GM23338 (cell line): ENCODE data around the gene PRPF4. TPM values are rescaled to one million over a fixed set of nuclear protein-coding genes. Genes with fewer than 3 reads are reported as not detected.

Source experiments
- ATAC-seq: fragments of 200-7000 bp; cut with Tn5 transposase; 3 replicates; pipeline ENCODE4 v1.9.1; 2020
- DNase-seq: peaks from one replicate; pipeline ENCODE4 v3.0.0-alpha.2; 2015; ENCODE audit warnings: low spot score
- H2AFZ ChIP-seq: fragments of 200-600 bp; sonication (generic); 2 replicates; pipeline ENCODE4 v1.8.0; 2016; ENCODE audit warnings: antibody characterized with exemption, mild to moderate bottlenecking, moderate library complexity
- H3F3A ChIP-seq: fragments of 200-600 bp; sonication (generic); replicated peaks from 2 replicates; pipeline ENCODE4 v1.8.0; 2017; ENCODE audit warnings: antibody characterized with exemption, mixed run types, low read depth
- H3K27ac ChIP-seq: fragments of 200-600 bp; sonication (generic); 2 replicates; pipeline ENCODE4 v1.6.1; 2016; ENCODE audit warnings: low read depth
- H3K27me3 ChIP-seq: fragments of 200-600 bp; sonication (generic); 2 replicates; pipeline ENCODE4 v1.8.0; 2016; ENCODE audit warnings: mild to moderate bottlenecking, mixed run types, moderate library complexity; ENCODE audit not compliant: insufficient read depth
- H3K36me3 ChIP-seq: fragments of 200-600 bp; sonication (generic); 2 replicates; pipeline ENCODE4 v1.8.0; 2016; ENCODE audit warnings: mild to moderate bottlenecking; ENCODE audit not compliant: insufficient read depth
- H3K4me1 ChIP-seq: fragments of 200-600 bp; sonication (generic); 2 replicates; pipeline ENCODE4 v1.8.0; 2016; ENCODE audit warnings: mild to moderate bottlenecking, moderate library complexity; ENCODE audit not compliant: insufficient read depth
- H3K4me2 ChIP-seq: fragments of 200-600 bp; sonication (generic); 2 replicates; pipeline ENCODE4 v1.7.1; 2017; ENCODE audit warnings: mixed run types
- H3K4me3 ChIP-seq: fragments of 200-600 bp; sonication (generic); 2 replicates; pipeline ENCODE4 v1.6.1; 2016; ENCODE audit warnings: mixed run types
- H3K79me2 ChIP-seq: fragments of 200-600 bp; sonication (generic); replicated peaks from 2 replicates; pipeline ENCODE4 v1.8.0; 2017; ENCODE audit warnings: mild to moderate bottlenecking; ENCODE audit not compliant: insufficient read depth
- H3K9me2 ChIP-seq: fragments of 200-600 bp; sonication (generic); 2 replicates; pipeline ENCODE4 v1.8.0; 2017; ENCODE audit not compliant: insufficient read depth
- H4K20me1 ChIP-seq: fragments of 200-600 bp; sonication (generic); replicated peaks from 2 replicates; pipeline ENCODE4 v1.8.0; 2017; ENCODE audit warnings: mild to moderate bottlenecking; ENCODE audit not compliant: insufficient read depth
- H3K27ac Mint-ChIP-seq: 2 replicates; pipeline ENCODE4 v1.8.0; 2020; ENCODE audit warnings: inconsistent platforms, mild to moderate bottlenecking, moderate library complexity, mixed read lengths
- H3K27me3 Mint-ChIP-seq: 3 replicates; pipeline ENCODE4 v1.8.0; 2022; ENCODE audit warnings: low read depth, mild to moderate bottlenecking, moderate library complexity, mixed read lengths, inconsistent platforms; ENCODE audit not compliant: insufficient read depth, poor library complexity
- H3K36me3 Mint-ChIP-seq: 3 replicates; pipeline ENCODE4 v1.8.0; 2021; ENCODE audit warnings: low read depth, mild to moderate bottlenecking, inconsistent platforms, moderate library complexity, mixed read lengths
- H3K4me1 Mint-ChIP-seq: 3 replicates; pipeline ENCODE4 v1.8.0; 2020; ENCODE audit warnings: mild to moderate bottlenecking, inconsistent platforms, mixed read lengths
- H3K4me3 Mint-ChIP-seq: 3 replicates; pipeline ENCODE4 v1.8.0; 2021; ENCODE audit warnings: moderate library complexity, mild to moderate bottlenecking, inconsistent platforms, mixed read lengths
- H3K9me3 Mint-ChIP-seq: 3 replicates; pipeline ENCODE4 v1.8.0; 2020; ENCODE audit warnings: moderate library complexity, mild to moderate bottlenecking, inconsistent platforms, mixed read lengths
- CTCF ChIP-seq, 2 experiments: fragments of 200-600 bp in 1 of 2; sonication (generic) in 1 of 2; conservative IDR thresholded peaks; 2 replicates each; pipeline versions ENCODE4 v1.5.1 to v1.6.1; 2016 to 2017; ENCODE audit warnings: antibody characterized with exemption in 2 of 2, low read depth in 2 of 2, mild to moderate bottlenecking in 2 of 2, moderate library complexity in 1 of 2
- ETS1 ChIP-seq: IDR thresholded peaks from 2 replicates; pipeline ENCODE4 v1.6.1; 2016; ENCODE audit warnings: antibody characterized with exemption
- EZH2 ChIP-seq: fragments of 200-600 bp; sonication (generic); IDR thresholded peaks from one replicate; pipeline ENCODE4 v1.8.0; 2017; ENCODE audit warnings: antibody characterized with exemption, mild to moderate bottlenecking, low read depth; ENCODE audit not compliant: unreplicated experiment
- EZH2phosphoT487 ChIP-seq: fragments of 200-600 bp; sonication (generic); IDR thresholded peaks from one replicate; pipeline ENCODE4 v1.8.1; 2018; ENCODE audit warnings: antibody characterized with exemption; ENCODE audit not compliant: unreplicated experiment
- JUNB ChIP-seq: IDR thresholded peaks from one replicate; pipeline ENCODE4 v1.6.1; 2016; ENCODE audit warnings: antibody characterized with exemption; ENCODE audit not compliant: unreplicated experiment
- POLR2AphosphoS5 ChIP-seq: IDR thresholded peaks from 2 replicates; pipeline ENCODE4 v1.6.1; 2016; ENCODE audit warnings: antibody characterized with exemption, low read depth
- STAT1 ChIP-seq: IDR thresholded peaks from one replicate; pipeline ENCODE4 v1.6.1; 2016; ENCODE audit warnings: antibody characterized with exemption; ENCODE audit not compliant: unreplicated experiment
- ZNF462 ChIP-seq: fragments of 250-450 bp; sonication (Bioruptor Pico); IDR thresholded peaks from 2 replicates; pipeline ENCODE4 v1.5.0; 2020; ENCODE audit warnings: mild to moderate bottlenecking, moderate library complexity
- polyA plus RNA-seq: library from polyadenylated mRNA; unstranded; fragments of >200 nt; fragmentation: Nextera tagmentation; extraction: Ambion mirVana; gene quantifications from 2 replicates; pipeline ENCODE4 v1.2.1, GENCODE V29; 2016
- total RNA-seq: library from RNA; depleted of rRNA; stranded (reverse); fragments of >200 nt; shearing (Covaris generic); gene quantifications from 2 replicates; pipeline ENCODE4 v1.2.3, GENCODE V29; 2014

Gene PRPF4
- total and polyA plus RNA-seq, 2 experiments from 2014 or later = 18.7 to 34.6 TPM

GRCh38 chr9:113337714-113338113 is 62.3 kb downstream of the PRPF4 start:
- TF ChIP-seq ZNF462 (CRISPR knock-in tag) (no peak), EZH2phosphoT487 (no peak), POLR2AphosphoS5 (no peak), EZH2 (no peak), CTCF (conservative IDR thresholded peaks at IDR 0.05; ENCODE audit: low read depth in 2 of 2) (no peak), STAT1 (no peak), ETS1 (no peak), JUNB (no peak)
- Mint-ChIP-seq H3K36me3 (no peaks in the 10 kb centered on the region), H3K27ac (no peak overlapping the region), H3K27me3 (peaks cover 20% of the 10 kb centered on the region), H3K9me3 (no peaks in the 10 kb centered on the region), H3K4me3 (no peak overlapping the region), H3K4me1 (peaks cover 5% of the 10 kb centered on the region; the same call in 1 of the 3 replicates)
- DNase-seq (no peak), ATAC-seq (no peak)
- no peak overlapping the region for H2AFZ ChIP-seq
- H3F3A ChIP-seq = no peaks in the 10 kb centered on the region
- no peak overlapping the region for H3K4me2 ChIP-seq
- H3K9me2 ChIP-seq = no peaks in the 10 kb centered on the region
- peaks cover 19% of the 10 kb centered on the region for H3K27me3 ChIP-seq
- no peaks in the 10 kb centered on the region for H3K4me1 ChIP-seq
- H3K36me3 ChIP-seq = no peaks in the 10 kb centered on the region
- H3K79me2 ChIP-seq = no peaks in the 10 kb centered on the region
- H3K4me3 ChIP-seq = no peak overlapping the region
- H4K20me1 ChIP-seq = no peaks in the 10 kb centered on the region
- no peak overlapping the region for H3K27ac ChIP-seq
